PFSK-1 (cell line): ENCODE measurements around the gene SLC25A42.

ENCODE experiments used
- POLR2AphosphoS5 ChIP-seq: IDR thresholded peaks from 2 replicates; pipeline ENCODE4 v1.6.1; 2012; ENCODE audit warnings: low read depth, mild to moderate bottlenecking, control low read depth, low read length, moderate library complexity
- REST ChIP-seq, 2 experiments: IDR thresholded peaks; 2 replicates each; pipeline versions ENCODE4 v1.6.1 to v1.8.0; 2011 to 2012; ENCODE audit warnings: low read depth in 2 of 2, low read length in 2 of 2, control low read depth in 1 of 2, inconsistent platforms in 1 of 2, mild to moderate bottlenecking in 1 of 2, moderate library complexity in 1 of 2; ENCODE audit not compliant: insufficient read depth in 1 of 2
- SIN3A ChIP-seq: IDR thresholded peaks from 2 replicates; pipeline ENCODE4 v1.6.1; 2012; ENCODE audit warnings: mild to moderate bottlenecking, low read length, moderate library complexity, borderline replicate concordance; ENCODE audit not compliant: insufficient read depth

GRCh38 chr19:19160461-19161035 lies 96.8 kb downstream of the SLC25A42 start:
- TF ChIP-seq SIN3A (no peak), REST (IDR thresholded peaks at IDR 0.05; ENCODE audit: insufficient read depth in 1 of 2, low read depth in 2 of 2, low read length in 2 of 2) (no peak), POLR2AphosphoS5 (no peak)
